Type B pancreatic cell (in vitro differentiated cells): Measurements from ENCODE around the gene COMT. TPM values are rescaled to one million over a fixed set of nuclear protein-coding genes. Genes with fewer than 3 reads are reported as not detected.

Source experiments
- DNase-seq: peaks from one replicate; pipeline ENCODE4 v3.0.0; 2021; ENCODE audit warnings: mixed read lengths; ENCODE audit not compliant: unreplicated experiment; ENCODE audit errors: extremely low spot score
- H3K27ac Mint-ChIP-seq: 2 replicates; pipeline ENCODE4 v1.8.0; 2021; ENCODE audit warnings: mild to moderate bottlenecking, mixed read lengths
- H3K27me3 Mint-ChIP-seq: 2 replicates; pipeline ENCODE4 v1.8.0; 2021; ENCODE audit warnings: mixed read lengths
- H3K36me3 Mint-ChIP-seq: 2 replicates; pipeline ENCODE4 v1.8.0; 2021; ENCODE audit warnings: mixed read lengths
- H3K4me1 Mint-ChIP-seq: one replicate; pipeline ENCODE4 v1.8.0; 2021; ENCODE audit warnings: mixed read lengths; ENCODE audit not compliant: unreplicated experiment
- H3K4me3 Mint-ChIP-seq: 2 replicates; pipeline ENCODE4 v1.8.0; 2021; ENCODE audit warnings: mild to moderate bottlenecking, mixed read lengths
- H3K9me3 Mint-ChIP-seq: 2 replicates; pipeline ENCODE4 v1.8.0; 2021; ENCODE audit warnings: mixed read lengths
- total RNA-seq: library from RNA; stranded (reverse); gene quantifications from 2 replicates; pipeline ENCODE4 v1.2.1, GENCODE V29; 2021; ENCODE audit warnings: low replicate concordance
- TF ChIP-seq, protein P1 (sequence below): fragments of 200-600 bp; sonication (generic); conservative IDR thresholded peaks from 2 replicates; pipeline ENCODE4 v1.5.0; 2021; ENCODE audit warnings: antibody characterized with exemption, mild to moderate bottlenecking

The COMT gene
- total RNA-seq, 1 donor from 2014 or later: 87.4 TPM

GRCh38 chr22:19981961-19982920, 40.7 kb downstream of the COMT start:
- DNase-seq: no peak
- no peaks in the 10 kb centered on the region for H3K27me3 Mint-ChIP-seq
- no peak overlapping the region for H3K4me3 Mint-ChIP-seq
- no peaks in the 10 kb centered on the region for H3K9me3 Mint-ChIP-seq
- TF ChIP-seq, protein P1, sequence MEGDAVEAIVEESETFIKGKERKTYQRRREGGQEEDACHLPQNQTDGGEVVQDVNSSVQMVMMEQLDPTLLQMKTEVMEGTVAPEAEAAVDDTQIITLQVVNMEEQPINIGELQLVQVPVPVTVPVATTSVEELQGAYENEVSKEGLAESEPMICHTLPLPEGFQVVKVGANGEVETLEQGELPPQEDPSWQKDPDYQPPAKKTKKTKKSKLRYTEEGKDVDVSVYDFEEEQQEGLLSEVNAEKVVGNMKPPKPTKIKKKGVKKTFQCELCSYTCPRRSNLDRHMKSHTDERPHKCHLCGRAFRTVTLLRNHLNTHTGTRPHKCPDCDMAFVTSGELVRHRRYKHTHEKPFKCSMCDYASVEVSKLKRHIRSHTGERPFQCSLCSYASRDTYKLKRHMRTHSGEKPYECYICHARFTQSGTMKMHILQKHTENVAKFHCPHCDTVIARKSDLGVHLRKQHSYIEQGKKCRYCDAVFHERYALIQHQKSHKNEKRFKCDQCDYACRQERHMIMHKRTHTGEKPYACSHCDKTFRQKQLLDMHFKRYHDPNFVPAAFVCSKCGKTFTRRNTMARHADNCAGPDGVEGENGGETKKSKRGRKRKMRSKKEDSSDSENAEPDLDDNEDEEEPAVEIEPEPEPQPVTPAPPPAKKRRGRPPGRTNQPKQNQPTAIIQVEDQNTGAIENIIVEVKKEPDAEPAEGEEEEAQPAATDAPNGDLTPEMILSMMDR: no peak
- no peaks in the 10 kb centered on the region for H3K4me1 Mint-ChIP-seq
- no peaks in the 10 kb centered on the region for H3K36me3 Mint-ChIP-seq
- no peak overlapping the region for H3K27ac Mint-ChIP-seq

- Mint-ChIP-seq H3K9me3 (no peaks in the 10 kb centered on the region), H3K27ac (no peak overlapping the region), H3K4me3 (no peak overlapping the region), H3K27me3 (no peaks in the 10 kb centered on the region), H3K36me3 (no peaks in the 10 kb centered on the region), H3K4me1 (no peaks in the 10 kb centered on the region)
- TF ChIP-seq, protein P1: no peak
- DNase-seq: no peak
Measured at GRCh38 chr22:19982991-19983578, 41.5 kb downstream of the COMT start.

DNA sequence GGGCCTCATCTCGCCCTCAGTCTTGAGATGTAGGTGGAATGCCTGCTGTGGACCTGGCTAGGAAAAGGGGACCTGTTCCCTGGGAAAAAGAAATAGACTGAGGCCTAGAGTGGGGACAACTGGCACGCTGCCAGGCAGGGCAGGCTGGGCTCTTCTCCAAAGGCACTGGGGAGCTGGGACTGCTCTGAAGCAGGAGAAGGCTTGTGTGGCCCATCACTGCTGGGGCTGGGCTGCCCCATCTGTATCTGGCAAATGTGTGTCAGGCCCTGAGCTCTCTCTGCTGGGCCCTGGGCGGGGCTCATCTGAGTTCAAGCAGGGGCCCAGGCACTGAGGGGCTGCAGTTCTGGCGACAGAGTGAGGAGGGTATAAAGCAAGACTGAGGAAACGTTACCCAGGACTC, 42.2 kb downstream of the COMT start:
- H3K27ac Mint-ChIP-seq: no peak overlapping the region
- no peaks in the 10 kb centered on the region for H3K9me3 Mint-ChIP-seq
- no peak for DNase-seq
- no peak overlapping the region for H3K4me3 Mint-ChIP-seq
- no peaks in the 10 kb centered on the region for H3K4me1 Mint-ChIP-seq
- H3K36me3 Mint-ChIP-seq: no peaks in the 10 kb centered on the region
- H3K27me3 Mint-ChIP-seq: no peaks in the 10 kb centered on the region
- TF ChIP-seq, protein P1: no peak

DNA sequence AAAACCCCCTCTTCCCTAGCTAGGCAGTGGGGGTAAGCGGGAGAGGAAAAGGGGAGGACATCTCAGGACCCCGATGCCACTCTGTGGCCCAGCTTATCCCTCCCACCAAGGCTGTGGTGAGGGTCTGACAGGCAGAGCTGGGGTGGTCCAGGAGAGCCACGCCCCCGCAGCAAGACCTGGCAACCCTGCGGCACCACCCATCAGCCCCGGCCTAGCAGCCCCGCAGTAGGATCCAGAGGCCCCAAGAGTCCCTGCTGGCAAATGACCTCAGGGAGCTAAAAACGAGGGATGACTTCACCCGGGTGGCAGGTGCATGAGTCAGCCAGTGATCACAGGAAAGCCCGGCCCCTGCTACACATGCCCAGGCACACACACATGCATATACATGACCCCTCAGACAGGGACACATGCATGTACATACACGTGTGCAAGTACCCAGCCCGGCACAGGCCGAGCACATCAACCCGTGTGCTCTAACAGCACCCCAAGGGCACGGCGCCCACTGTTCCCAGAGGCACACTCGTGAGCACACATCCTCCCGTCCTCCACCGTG, 42.7 kb downstream of the COMT start:
- no peaks in the 10 kb centered on the region for H3K36me3 Mint-ChIP-seq
- H3K27ac Mint-ChIP-seq: peak overlapping the region; percentile 39
- TF ChIP-seq, protein P1: no peak
- no peak for DNase-seq
- no peaks in the 10 kb centered on the region for H3K4me1 Mint-ChIP-seq
- H3K9me3 Mint-ChIP-seq: no peaks in the 10 kb centered on the region
- peak overlapping the region; percentile 72 for H3K4me3 Mint-ChIP-seq
- H3K27me3 Mint-ChIP-seq: no peaks in the 10 kb centered on the region

GRCh38 chr22:19984851-19985811, 43.6 kb downstream of the COMT start:
- Mint-ChIP-seq H3K27ac (no peak overlapping the region), H3K9me3 (no peaks in the 10 kb centered on the region), H3K4me3 (peak overlapping the region; percentile 70), H3K4me1 (no peaks in the 10 kb centered on the region), H3K36me3 (no peaks in the 10 kb centered on the region), H3K27me3 (no peaks in the 10 kb centered on the region)
- TF ChIP-seq, protein P1: no peak
- no peak for DNase-seq
